Stimulated activated effector memory CD8-positive, alpha-beta T cell treated with anti-CD3 and anti-CD28 coated beads, Interleukin-12 subunit alpha, Interleukin-12 subunit beta, amount 100 ng/mL, for 72 hours (primary cell): ENCODE results near the gene RPS19BP1.
A peak's percentile ranks its signal among the peaks of the same experiment; 100 is the strongest.
"Not testable (repeated sequence)": the region's sequence is repeated elsewhere in the genome, so short reads cannot be mapped to it uniquely, and the experiment has no call there.

Experiments
- ATAC-seq: fragments of 150-1000 bp; cut with Tn5 transposase; 2 replicates; pipeline ENCODE4 v1.10.0; 2021
- DNase-seq, 2 donors: peaks; one replicate each; pipeline ENCODE4 v3.0.0; 2021 to 2022; ENCODE audit warnings: low spot score in 2 of 2
- H3K27ac Mint-ChIP-seq: one replicate; pipeline ENCODE4 v1.8.0; 2022; ENCODE audit warnings: mild to moderate bottlenecking, mixed read lengths
- H3K36me3 Mint-ChIP-seq: one replicate; pipeline ENCODE4 v1.8.0; 2022; ENCODE audit warnings: mild to moderate bottlenecking, mixed read lengths
- H3K4me1 Mint-ChIP-seq: one replicate; pipeline ENCODE4 v1.8.0; 2022; ENCODE audit warnings: mixed read lengths
- H3K4me3 Mint-ChIP-seq: one replicate; pipeline ENCODE4 v1.8.0; 2022; ENCODE audit warnings: mild to moderate bottlenecking, mixed read lengths
- H3K9me3 Mint-ChIP-seq: one replicate; pipeline ENCODE4 v1.8.0; 2022; ENCODE audit warnings: mixed read lengths

Gene RPS19BP1

DNA sequence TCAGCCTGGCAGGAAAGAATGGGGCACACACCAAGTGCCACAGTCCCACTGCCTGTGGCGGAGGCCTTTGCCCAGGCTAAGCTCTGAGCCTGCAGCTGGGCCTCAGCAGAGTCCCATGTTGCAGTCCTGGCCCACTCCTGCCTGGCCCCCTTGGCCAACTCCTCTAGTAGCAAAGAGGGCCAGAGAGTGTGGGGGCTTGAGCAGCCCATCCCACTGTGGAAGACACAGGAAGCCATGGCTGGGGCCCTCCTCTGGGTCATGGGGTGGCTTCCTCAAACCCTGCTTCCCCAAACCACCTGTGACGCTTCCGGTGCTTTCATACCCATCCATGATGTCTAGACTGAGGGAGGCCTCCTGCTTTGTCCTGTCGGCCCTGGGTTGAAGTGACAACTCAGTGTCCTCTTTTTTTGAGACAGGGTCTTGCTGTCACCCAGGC, 5.8 kb downstream of the RPS19BP1 start:
- ATAC-seq, result no peak
- DNase-seq, result no peak
- Mint-ChIP-seq H3K36me3 (peaks cover 96% of the 10 kb centered on the region), H3K27ac (peak overlapping the region; percentile 100), H3K4me3 (peak overlapping the region; percentile 92), H3K4me1 (peaks cover 95% of the 10 kb centered on the region), H3K9me3 (no peaks in the 10 kb centered on the region)

DNA sequence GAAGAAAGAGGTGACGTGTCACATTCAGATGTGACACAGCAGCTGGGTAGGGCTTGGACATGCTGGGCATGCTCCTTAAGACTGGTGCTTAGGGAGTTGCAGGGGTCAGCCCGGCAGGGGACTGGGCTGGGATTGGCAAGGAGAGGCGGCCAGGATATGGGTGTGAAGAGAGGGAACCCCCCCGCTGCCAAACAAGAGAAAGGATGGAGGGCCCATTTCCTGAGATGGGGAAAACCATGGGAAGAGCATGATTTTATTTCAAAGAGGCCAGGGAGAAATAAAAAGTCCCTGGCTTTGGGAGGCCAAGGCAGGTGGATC, 6.9 kb downstream of the RPS19BP1 start:
- DNase-seq, result no peak
- no peaks in the 10 kb centered on the region for H3K9me3 Mint-ChIP-seq
- peaks cover 89% of the 10 kb centered on the region for H3K4me1 Mint-ChIP-seq
- H3K36me3 Mint-ChIP-seq, result peaks cover 96% of the 10 kb centered on the region
- H3K27ac Mint-ChIP-seq, result peak overlapping the region; percentile 100
- no peak for ATAC-seq
- peak overlapping the region; percentile 93 for H3K4me3 Mint-ChIP-seq

DNA sequence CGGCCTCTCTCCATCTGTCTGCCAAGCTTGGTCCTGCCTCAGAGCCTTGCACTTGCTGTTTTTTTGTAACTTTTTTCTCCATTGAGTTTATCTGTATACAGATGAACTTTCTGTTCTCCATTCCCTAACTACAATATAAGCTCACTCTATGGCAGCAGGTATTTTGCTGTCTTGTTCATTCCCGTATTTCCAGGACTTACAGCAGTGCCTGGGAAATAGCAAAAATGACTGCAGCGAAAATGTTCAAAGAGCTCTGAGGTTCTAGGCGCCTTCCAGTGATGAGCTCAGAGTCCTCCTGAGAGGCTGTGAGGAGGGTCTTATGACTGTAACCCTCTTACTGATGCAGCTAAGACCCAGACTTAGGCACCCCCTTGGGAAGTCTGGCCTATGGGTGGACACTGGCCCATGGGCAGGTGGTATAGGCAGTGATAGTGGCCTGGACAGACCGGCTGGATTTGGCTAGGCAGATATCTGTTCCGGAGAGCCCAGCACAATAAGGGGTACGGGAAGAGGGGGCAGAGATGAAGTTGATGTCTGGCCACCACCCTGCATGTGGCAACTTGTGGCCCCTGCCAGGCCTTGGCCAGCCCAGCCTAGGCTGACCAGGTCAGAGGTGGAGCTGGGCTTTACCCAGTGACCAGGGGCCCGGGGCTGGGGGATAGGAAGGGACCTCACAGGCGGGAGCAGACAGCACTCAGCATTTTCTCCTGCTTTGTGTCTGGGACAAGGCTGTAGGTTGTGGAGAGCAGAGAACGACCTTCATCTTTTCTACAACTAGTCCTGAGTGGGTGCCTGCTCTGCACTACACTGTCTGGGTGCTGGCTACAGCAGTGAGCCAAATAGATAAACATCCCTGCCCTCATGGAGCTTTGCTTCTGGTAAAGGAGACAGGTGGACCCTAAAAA, 7.5 kb downstream of the RPS19BP1 start:
- DNase-seq, result no peak
- Mint-ChIP-seq H3K4me3 (peak overlapping the region; percentile 93), H3K9me3 (no peaks in the 10 kb centered on the region), H3K36me3 (peaks cover 96% of the 10 kb centered on the region), H3K4me1 (peaks cover 89% of the 10 kb centered on the region), H3K27ac (peak overlapping the region; percentile 100)
- no peak for ATAC-seq

DNA sequence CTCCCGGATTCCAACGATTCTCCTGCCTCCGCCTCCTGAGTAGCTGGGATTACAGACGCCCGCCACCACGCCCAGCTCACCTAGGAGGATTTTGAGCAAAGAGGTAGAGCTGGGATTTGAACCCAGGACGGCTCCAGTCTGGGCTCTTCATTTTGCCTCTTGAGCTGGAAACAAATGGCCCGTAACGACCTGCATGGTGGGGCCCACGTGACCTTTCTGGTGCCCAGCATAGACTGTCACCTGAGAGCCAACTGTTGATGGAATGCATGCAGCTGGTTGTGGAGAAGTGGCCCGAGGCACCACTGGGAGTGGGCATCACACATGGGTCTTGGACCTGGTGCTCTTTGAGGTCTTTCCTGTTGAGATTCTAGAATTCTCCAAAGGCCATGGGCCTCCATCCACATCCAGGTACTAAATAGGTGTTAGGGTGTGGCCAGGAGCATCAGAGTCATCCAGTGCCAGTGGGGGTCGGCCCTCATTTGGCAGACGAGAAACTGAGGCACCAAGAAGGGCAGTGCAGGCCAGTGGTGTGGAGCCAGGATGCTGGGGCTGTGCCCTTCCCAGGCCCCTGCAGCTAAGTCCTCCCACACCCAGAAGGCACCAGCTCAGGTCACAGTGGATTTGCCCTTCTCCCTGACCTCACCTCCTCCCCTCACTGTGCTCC, 8.3 kb downstream of the RPS19BP1 start:
- Mint-ChIP-seq H3K4me1 (peaks cover 85% of the 10 kb centered on the region), H3K27ac (peak overlapping the region; percentile 100), H3K36me3 (peaks cover 96% of the 10 kb centered on the region), H3K4me3 (peak overlapping the region; percentile 93), H3K9me3 (no peaks in the 10 kb centered on the region)
- no peak for ATAC-seq
- DNase-seq, result no peak

DNA sequence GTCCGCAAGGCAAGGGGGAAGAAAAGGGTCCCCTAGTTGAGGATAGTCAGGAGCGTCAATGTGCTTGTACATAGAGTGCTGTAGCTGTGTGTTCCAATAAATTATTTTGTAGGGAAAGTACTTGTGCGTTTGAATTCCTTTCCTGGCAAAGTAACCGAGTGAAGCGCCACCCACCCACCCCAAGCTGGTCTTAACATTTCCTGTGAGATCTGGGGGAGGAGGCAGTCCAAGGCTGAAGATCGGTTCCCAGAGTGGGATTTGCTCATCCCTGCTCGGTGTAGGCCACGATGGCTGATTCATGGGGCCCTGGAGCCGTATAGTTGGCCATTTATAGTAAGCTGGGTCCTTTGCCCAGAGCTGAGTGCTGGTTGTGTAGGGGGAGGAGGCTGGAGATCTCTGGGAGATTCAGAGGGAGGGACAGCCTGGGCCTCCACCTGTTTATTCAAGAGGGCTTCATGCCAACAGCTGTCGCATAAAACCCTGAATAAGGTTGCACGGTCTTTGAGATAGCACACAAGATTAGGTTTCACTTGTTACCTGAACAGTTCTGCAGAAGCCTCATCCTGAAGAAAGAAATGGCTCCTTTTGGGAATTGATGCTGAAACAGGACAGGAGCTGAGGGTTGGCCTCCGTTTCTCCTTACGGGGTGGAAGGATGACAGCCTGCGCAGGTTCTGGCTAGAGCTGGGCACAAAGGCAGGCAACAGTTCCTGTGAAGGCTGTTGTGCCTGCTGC, 9.8 kb downstream of the RPS19BP1 start:
- peak overlapping the region; percentile 100 for H3K27ac Mint-ChIP-seq
- H3K4me1 Mint-ChIP-seq, result peaks cover 78% of the 10 kb centered on the region
- ATAC-seq, result peak; percentile 8
- DNase-seq, result peak in 1 of 2 donors; percentile 66
- no peaks in the 10 kb centered on the region for H3K9me3 Mint-ChIP-seq
- peaks cover 91% of the 10 kb centered on the region for H3K36me3 Mint-ChIP-seq
- H3K4me3 Mint-ChIP-seq, result peak overlapping the region; percentile 93

DNA sequence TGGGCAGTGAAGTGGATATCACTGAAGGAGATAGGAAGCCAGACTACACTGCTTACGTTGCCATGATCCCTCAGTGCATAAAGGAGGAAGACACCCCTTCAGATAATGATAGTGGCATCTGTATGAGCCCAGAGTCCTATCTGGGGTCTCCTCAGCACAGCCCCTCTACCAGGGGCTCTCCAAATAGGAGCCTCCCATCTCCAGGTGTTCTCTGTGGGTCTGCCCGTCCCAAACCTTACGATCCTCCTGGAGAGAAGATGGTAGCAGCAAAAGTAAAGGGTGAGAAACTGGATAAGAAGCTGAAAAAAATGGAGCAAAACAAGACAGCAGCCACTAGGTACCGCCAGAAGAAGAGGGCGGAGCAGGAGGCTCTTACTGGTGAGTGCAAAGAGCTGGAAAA, 10.5 kb downstream of the RPS19BP1 start:
- ATAC-seq, H3K9me3 Mint-ChIP-seq, DNase-seq: not testable (repeated sequence)
- H3K4me1 Mint-ChIP-seq, result peaks cover 72% of the 10 kb centered on the region
- H3K4me3 Mint-ChIP-seq, result peak overlapping the region; percentile 93
- H3K27ac Mint-ChIP-seq, result peak overlapping the region; percentile 100
- peaks cover 89% of the 10 kb centered on the region for H3K36me3 Mint-ChIP-seq

DNA sequence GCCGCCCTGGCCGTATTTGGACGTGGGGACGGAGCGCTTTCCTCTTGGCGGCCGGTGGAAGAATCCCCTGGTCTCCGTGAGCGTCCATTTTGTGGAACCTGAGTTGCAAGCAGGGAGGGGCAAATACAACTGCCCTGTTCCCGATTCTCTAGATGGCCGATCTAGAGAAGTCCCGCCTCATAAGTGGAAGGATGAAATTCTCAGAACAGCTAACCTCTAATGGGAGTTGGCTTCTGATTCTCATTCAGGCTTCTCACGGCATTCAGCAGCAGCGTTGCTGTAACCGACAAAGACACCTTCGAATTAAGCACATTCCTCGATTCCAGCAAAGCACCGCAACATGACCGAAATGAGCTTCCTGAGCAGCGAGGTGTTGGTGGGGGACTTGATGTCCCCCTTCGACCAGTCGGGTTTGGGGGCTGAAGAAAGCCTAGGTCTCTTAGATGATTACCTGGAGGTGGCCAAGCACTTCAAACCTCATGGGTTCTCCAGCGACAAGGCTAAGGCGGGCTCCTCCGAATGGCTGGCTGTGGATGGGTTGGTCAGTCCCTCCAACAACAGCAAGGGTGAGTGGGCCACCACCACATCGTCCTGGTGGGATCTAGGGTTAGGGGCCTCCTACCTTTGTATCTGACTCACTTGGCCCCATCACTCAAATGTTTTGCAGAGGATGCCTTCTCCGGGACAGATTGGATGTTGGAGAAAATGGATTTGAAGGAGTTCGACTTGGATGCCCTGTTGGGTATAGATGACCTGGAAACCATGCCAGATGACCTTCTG, 11.3 kb downstream of the RPS19BP1 start:
- peaks cover 66% of the 10 kb centered on the region for H3K4me1 Mint-ChIP-seq
- not testable (repeated sequence) for DNase-seq, ATAC-seq, H3K9me3 Mint-ChIP-seq
- H3K4me3 Mint-ChIP-seq, result peak overlapping the region; percentile 93
- peak overlapping the region; percentile 100 for H3K27ac Mint-ChIP-seq
- H3K36me3 Mint-ChIP-seq, result peaks cover 93% of the 10 kb centered on the region

DNA sequence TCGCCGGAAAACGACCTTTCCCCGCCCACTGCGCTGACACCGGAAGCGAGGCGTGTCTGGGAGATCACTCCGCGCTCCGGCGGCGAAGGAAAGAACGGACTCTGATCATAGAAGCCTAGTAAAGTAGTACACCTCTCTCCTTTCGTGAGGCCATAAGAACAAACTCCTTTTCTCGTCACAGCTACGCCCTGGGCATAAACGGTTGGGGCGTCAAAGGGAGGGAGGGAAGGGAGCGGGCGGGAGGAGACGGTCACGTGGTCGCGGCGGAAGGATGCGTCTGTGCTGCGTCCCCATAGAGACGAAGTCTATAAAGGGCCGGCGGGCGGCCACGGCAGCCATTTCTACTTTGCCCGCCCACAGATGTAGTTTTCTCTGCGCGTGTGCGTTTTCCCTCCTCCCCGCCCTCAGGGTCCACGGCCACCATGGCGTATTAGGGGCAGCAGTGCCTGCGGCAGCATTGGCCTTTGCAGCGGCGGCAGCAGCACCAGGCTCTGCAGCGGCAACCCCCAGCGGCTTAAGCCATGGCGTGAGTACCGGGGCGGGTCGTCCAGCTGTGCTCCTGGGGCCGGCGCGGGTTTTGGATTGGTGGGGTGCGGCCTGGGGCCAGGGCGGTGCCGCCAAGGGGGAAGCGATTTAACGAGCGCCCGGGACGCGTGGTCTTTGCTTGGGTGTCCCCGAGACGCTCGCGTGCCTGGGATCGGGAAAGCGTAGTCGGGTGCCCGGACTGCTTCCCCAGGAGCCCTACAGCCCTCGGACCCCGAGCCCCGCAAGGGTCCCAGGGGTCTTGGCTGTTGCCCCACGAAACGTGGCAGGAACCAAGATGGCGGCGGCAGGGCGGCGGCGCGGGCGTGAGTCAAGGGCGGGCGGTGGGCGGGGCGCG, 12.1 kb downstream of the RPS19BP1 start, which contains the start of gene ATF4:
ATF4 (plus strand) TSS at position 337 of the 880 bp plus-strand sequence. CDS start 884 bp downstream, outside the sequence.
- no peaks in the 10 kb centered on the region for H3K9me3 Mint-ChIP-seq
- peaks cover 93% of the 10 kb centered on the region for H3K36me3 Mint-ChIP-seq
- H3K4me3 Mint-ChIP-seq, result peak within 1 kb of the TSS; percentile 93
- peak within 1 kb of the TSS; percentile 100 for H3K27ac Mint-ChIP-seq
- H3K4me1 Mint-ChIP-seq, result peaks cover 66% of the 10 kb centered on the region
- DNase-seq, result peak; percentile 89 to 98
- peak; percentile 54 for ATAC-seq

DNA sequence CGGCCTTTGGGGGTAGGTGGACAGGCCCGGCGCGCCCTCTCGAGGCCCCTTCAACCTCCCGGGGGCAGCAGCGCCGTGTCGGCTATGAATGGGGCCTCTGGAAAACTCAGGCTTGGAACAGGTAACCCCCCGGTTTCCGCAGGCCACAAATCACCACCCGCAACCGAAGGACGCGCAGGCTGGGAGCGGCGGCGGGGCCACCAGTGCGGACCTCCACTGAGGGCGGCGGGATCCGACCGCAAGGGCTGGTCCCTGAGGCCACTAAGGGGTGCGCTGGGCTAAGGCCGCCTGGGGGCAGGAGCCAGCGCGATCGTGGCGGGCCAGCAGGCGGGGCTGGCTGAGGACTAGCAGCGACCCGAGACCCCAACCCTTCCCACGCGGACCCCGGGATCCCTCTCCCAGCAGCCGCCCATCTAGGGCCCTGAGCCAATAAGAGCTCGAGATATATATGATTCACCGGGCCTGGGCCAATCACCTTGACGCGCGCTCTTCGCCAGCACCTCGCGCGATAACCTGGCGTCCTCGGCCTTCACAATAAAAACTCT, 12.8 kb downstream of the RPS19BP1 start:
- no peaks in the 10 kb centered on the region for H3K9me3 Mint-ChIP-seq
- H3K4me3 Mint-ChIP-seq, result peak overlapping the region; percentile 93
- peak; percentile 91 for ATAC-seq
- peak overlapping the region; percentile 100 for H3K27ac Mint-ChIP-seq
- no peak for DNase-seq
- H3K36me3 Mint-ChIP-seq, result peaks cover 93% of the 10 kb centered on the region
- peaks cover 62% of the 10 kb centered on the region for H3K4me1 Mint-ChIP-seq

DNA sequence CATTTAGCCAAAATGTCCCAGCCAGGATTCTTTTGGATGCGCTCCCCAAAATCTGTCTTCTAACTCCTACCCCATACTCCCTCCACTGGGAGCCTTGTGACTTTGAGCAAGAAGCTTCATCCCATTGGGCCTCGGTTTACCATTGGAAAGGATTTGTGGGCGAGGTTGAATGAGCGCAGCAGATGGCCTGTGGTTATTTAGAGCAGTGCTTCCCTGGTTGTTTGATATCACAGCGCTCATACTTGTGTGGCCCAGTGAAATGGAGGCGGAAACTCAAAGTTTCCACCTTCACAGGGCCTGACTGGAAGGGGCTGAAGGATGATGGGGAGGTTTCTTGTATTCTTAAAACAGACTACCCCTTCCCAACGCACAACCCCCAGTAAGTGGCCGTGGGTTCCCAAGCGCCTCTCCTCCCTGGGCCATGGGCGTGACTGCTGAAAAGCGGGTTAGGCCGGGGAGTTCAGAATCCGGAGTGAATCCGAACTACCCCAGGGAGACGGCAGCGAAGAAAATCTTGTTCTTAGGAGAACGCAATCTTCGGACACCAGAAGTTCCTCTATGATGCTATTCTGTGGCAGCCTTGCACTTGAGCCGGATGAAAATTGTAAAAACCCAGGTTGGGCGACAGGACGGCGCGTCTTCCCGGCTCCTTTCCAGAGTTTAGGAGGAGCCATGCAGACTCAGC, 13.4 kb downstream of the RPS19BP1 start:
- peaks cover 93% of the 10 kb centered on the region for H3K36me3 Mint-ChIP-seq
- H3K9me3 Mint-ChIP-seq, result no peaks in the 10 kb centered on the region
- peak overlapping the region; percentile 93 for H3K4me3 Mint-ChIP-seq
- DNase-seq (no peak), ATAC-seq (no peak)
- peak overlapping the region; percentile 100 for H3K27ac Mint-ChIP-seq
- peaks cover 62% of the 10 kb centered on the region for H3K4me1 Mint-ChIP-seq

DNA sequence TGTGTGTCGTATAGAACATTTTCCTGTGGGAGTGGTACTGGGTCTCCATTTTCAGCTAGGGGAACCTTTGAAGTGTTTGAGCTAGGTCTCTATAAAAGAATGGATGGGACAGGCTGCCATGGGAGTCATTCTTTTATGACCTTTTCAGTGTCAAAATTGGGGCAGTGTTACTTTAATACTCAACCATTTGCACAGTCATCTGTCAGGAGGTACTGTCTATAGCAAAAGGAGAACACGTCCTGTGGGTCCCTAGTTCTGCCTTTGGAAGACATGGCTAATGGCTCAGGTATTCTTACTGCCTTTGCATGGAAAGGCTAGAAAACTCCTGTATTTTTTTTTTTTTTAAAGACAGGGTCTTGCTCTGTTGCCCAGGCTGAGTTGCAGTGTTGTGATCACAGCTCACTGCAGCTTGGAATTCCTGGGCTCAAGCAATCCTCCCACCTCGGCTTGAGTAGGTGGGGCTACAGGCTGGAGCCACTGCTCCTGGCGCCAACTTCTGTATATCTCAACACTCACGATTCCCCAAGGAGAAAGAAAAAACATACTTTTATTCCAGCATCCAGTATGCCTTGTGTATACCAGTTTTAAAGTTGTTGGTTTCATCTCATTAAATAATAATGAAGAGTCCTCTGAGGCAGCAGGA, 14.3 kb downstream of the RPS19BP1 start:
- ATAC-seq (no peak), DNase-seq (no peak)
- peaks cover 93% of the 10 kb centered on the region for H3K36me3 Mint-ChIP-seq
- peak overlapping the region; percentile 93 for H3K4me3 Mint-ChIP-seq
- peaks cover 58% of the 10 kb centered on the region for H3K4me1 Mint-ChIP-seq
- H3K9me3 Mint-ChIP-seq, result no peaks in the 10 kb centered on the region
- peak overlapping the region; percentile 100 for H3K27ac Mint-ChIP-seq

DNA sequence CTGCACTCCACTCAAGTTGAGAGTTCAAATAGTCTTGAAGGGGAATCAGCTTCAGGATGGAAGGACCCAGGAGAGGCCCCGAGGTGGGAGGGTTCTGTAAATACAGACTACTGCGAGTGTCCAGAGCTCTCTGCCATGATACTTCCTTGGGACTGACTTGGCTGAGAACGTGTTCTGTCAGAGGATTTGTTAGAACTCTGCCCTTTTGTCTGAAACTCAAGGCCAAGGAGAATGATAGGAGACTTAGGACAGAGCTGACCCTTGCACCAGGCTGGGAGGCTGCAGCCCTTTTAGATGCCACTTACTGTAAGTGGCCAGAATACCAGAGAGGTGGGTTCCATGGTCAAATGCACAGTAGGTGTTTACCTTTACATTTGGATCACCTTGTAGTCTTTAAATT, 15.1 kb downstream of the RPS19BP1 start:
- no peak for DNase-seq
- Mint-ChIP-seq H3K9me3 (no peaks in the 10 kb centered on the region), H3K27ac (peak overlapping the region; percentile 63), H3K36me3 (peaks cover 93% of the 10 kb centered on the region), H3K4me3 (no peak overlapping the region), H3K4me1 (peaks cover 50% of the 10 kb centered on the region)
- ATAC-seq, result no peak
